Measurements from ENCODE around the gene TOM1L2. TPM values are rescaled to one million over a fixed set of nuclear protein-coding genes. Genes with fewer than 3 reads are reported as not detected.

TOM1L2 gene
- total and polyA plus RNA-seq, 8 donors = 51.2 to 71.2 (median 57.4) TPM

DNA sequence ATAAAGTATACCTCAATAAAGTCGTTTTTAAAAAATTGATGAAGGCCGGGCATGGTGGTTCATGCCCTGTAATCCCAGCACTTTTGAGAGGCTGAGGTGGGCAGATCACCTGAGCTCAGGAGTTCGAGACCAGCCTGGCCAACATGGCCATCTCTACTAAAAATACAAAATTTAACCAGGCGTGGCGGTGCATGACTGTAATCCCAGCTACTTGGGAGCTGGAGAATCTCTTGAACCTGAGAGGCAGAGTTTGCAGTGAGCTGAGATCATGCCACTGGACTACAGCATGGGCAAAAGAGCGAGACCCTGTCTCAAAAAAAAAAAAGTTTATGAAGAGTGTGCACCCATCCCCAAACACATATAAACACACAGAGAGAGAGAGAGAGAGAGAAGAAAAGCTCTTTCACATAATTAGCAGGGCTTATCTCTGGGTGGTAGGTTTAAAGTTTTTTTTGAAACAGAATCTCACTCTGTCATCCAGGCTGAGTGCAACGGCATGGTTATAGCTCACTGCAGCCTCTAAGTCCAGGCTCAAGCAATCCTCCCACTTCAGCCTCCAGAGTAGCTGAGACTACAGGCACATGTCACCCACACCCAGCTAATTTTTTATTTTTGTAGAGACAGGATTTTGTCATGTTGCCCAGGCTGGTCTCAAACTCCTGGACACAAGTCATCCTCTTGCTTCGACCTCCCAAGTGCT lies 138.4 kb downstream of the TOM1L2 start:
- TF ChIP-seq, protein P1, sequence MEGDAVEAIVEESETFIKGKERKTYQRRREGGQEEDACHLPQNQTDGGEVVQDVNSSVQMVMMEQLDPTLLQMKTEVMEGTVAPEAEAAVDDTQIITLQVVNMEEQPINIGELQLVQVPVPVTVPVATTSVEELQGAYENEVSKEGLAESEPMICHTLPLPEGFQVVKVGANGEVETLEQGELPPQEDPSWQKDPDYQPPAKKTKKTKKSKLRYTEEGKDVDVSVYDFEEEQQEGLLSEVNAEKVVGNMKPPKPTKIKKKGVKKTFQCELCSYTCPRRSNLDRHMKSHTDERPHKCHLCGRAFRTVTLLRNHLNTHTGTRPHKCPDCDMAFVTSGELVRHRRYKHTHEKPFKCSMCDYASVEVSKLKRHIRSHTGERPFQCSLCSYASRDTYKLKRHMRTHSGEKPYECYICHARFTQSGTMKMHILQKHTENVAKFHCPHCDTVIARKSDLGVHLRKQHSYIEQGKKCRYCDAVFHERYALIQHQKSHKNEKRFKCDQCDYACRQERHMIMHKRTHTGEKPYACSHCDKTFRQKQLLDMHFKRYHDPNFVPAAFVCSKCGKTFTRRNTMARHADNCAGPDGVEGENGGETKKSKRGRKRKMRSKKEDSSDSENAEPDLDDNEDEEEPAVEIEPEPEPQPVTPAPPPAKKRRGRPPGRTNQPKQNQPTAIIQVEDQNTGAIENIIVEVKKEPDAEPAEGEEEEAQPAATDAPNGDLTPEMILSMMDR (IDR thresholded peaks at IDR 0.05) = no peak
- Histone ChIP-seq H3K4me1 (peaks cover 45 to 79% of the 10 kb centered on the region in 2 donors), H3K27me3 (no peaks in the 10 kb centered on the region), H3K4me3 (no peak overlapping the region), H3K36me3 (peaks cover 0 to 15% of the 10 kb centered on the region in 2 donors), H3K9me3 (no peaks in the 10 kb centered on the region), H3K27ac (no peak overlapping the region)
- ATAC-seq (no peak), DNase-seq (no peak)
- intact Hi-C loops (cut with DNase I) = no loop called here

DNA sequence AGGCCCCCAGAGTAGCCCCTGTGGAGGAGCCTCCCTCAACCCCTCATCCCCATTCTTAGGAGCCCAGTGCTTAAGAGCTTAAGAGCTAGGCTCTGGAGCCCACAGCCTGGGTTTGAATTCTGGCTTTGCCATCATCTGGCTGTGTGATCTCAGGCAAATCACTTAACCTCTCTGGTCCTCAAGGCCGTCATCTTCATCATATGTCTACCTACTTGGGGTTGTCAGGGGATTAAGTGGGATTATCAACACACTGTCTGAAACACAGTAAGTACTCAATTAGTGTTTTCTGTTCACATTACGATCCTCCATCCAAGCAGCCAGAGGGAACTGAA lies 140.2 kb downstream of the TOM1L2 start:
- ATAC-seq = no peak
- no peak overlapping the region for H3K4me3 ChIP-seq
- H3K9me3 ChIP-seq = no peaks in the 10 kb centered on the region
- intact Hi-C loops (cut with DNase I) = no loop called here
- no peak overlapping the region for H3K27ac ChIP-seq
- TF ChIP-seq, protein P1 (IDR thresholded peaks at IDR 0.05) = no peak
- H3K4me1 ChIP-seq = peaks cover 27 to 64% of the 10 kb centered on the region in 2 donors
- no peaks in the 10 kb centered on the region for H3K27me3 ChIP-seq
- peaks cover 0 to 26% of the 10 kb centered on the region in 2 donors for H3K36me3 ChIP-seq
- DNase-seq = no peak

DNA sequence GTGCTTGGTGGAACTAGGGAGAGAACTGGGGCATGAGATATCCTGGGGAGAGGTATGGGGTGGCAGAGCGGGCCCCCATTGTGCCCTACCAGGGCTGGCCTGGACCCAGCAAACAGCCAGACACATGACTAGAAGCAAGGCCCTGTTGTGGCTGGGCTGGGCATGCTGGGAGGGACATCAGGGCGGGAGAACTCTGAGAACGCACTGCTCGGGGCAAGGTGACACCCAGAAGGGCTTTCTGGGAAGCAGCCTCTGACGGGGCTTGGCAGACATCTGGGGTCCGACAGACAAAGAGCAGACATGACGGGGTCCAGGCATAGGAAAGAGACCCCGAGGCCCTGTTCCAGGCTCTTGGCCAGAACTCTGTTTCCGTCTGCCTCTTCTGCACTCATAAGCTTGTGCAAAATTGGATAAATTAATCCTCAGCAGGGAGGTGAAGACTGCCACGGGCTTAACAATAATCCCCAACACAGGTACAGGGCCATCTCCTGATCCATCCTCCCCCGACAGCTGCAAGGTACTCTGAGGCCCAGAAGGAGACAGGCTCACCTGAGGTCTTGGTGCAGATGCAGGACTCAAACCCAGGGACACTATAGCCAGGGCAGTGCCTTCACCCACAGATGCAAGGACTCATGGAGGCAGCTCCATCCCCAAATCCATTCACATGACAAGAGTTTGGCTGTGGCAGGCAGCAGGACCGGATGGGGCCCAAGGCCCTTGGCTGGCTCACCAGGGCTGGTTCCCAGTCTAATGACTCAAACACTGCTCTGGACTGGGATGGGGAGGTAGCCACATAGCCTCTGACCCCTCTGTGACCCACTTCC lies 140.8 kb downstream of the TOM1L2 start:
- H3K27ac ChIP-seq = no peak overlapping the region
- H3K4me3 ChIP-seq = no peak overlapping the region
- H3K9me3 ChIP-seq = no peaks in the 10 kb centered on the region
- no peak for DNase-seq
- peaks cover 31 to 67% of the 10 kb centered on the region in 2 donors for H3K4me1 ChIP-seq
- peaks cover 0 to 27% of the 10 kb centered on the region in 2 donors for H3K36me3 ChIP-seq
- TF ChIP-seq, protein P1 (IDR thresholded peaks at IDR 0.05) = no peak
- ATAC-seq = no peak
- intact Hi-C loops (cut with DNase I) = no loop called here
- no peaks in the 10 kb centered on the region for H3K27me3 ChIP-seq

DNA sequence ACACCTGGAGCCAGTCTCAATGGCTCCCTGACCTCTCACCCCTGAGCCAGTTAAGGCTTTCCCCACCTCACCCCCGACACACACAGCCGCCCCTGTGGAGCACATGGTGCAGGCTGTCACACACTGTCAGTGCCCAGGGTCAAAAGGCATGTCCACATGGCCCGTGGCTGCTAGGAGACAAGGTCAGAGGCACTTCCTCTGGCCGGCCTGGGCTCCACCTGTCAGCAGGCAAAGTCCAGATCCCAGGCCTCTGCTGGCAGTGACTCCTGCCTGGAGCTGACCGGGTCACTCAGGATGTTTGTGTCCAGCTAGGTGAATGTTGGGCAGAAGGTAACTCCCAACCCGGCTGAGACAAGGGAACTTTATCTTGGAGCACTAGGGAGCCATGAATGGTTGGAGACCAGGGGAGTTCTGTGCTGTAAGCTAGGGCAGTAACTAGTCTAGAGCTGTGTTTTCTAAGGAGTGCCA lies 141.4 kb downstream of the TOM1L2 start:
- Histone ChIP-seq H3K27ac (no peak overlapping the region), H3K36me3 (peaks cover 0 to 27% of the 10 kb centered on the region in 2 donors), H3K9me3 (no peaks in the 10 kb centered on the region), H3K4me1 (peaks cover 33 to 71% of the 10 kb centered on the region in 2 donors), H3K4me3 (no peak overlapping the region), H3K27me3 (no peaks in the 10 kb centered on the region)
- intact Hi-C loops (cut with DNase I) = no loop called here
- DNase-seq (peak in 1 of 4 donors; percentile 70), ATAC-seq (no peak)
- TF ChIP-seq, protein P1 (IDR thresholded peaks at IDR 0.05) = no peak

DNA sequence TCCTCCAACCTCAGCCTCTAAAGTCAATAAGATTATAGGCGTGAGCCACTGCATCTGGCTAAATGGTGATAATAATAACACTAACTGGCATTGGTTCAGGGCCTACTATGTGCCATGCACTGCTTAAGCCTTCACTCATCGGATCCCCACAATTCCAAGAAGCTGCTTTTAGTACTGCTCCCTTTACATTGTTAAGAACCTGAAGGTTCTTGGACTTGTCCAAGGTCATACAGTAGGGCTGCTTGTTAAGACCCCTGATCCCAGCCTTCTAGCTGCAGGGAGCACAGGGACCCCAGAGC lies 142.0 kb downstream of the TOM1L2 start:
- peaks cover 0 to 27% of the 10 kb centered on the region in 2 donors for H3K36me3 ChIP-seq
- no peak overlapping the region for H3K4me3 ChIP-seq
- no peak overlapping the region for H3K27ac ChIP-seq
- DNase-seq (no peak), ATAC-seq (no peak)
- no peaks in the 10 kb centered on the region for H3K27me3 ChIP-seq
- no peaks in the 10 kb centered on the region for H3K9me3 ChIP-seq
- intact Hi-C loops (cut with DNase I) = no loop called here
- TF ChIP-seq, protein P1 (IDR thresholded peaks at IDR 0.05) = no peak
- H3K4me1 ChIP-seq = peaks cover 33 to 71% of the 10 kb centered on the region in 2 donors
